HTR-8/SVneo (cell line): ENCODE results near the gene PHKA2.
"Not testable (repeated sequence)": the region's sequence is repeated elsewhere in the genome, so short reads cannot be mapped to it uniquely, and the experiment has no call there.

Experiments used
- DNase-seq: peaks from one replicate; pipeline ENCODE4 v3.0.0; 2011; ENCODE audit warnings: low spot score, mixed read lengths; ENCODE audit not compliant: insufficient read length
- FAIRE-seq: peaks from 2 replicates; lab custom pipeline; 2011; peaks lifted over from hg19 to GRCh38; lab: Jason Lieb, UNC

Gene PHKA2

DNA sequence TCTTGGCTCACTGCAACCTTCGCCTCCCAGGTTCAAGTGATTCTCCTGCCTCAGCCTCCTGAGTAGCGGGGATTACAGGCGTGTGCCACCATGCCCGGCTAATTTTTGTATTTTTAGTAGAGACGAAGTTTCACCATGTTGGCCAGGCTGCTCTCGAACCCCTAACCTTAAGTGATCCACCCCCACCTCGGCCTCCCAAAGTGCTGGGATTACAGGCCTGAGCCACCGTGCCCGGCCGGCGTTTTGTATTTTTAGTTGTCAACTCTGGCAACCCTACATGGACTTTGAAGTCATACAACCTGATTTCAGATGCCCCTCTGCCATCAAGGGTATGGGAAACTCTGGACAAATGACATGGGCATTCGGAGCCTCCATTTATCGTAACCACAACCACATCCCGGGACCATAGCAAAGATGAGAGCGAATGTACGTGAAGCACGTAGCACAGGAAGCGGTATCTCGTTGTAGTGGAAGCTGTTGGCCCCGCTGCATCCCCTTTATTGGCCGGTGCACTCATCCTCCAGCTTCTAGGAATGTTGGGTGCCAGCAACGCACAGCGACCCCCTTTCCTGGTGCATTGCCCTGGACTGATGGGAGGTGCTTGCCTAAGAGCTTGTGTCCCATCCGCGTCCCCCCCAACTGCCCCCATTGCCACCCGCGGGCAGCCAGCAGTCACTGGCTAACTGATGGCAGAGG lies 109.2 kb downstream of the PHKA2 start:
- DNase-seq (no peak), FAIRE-seq (no peak)

DNA sequence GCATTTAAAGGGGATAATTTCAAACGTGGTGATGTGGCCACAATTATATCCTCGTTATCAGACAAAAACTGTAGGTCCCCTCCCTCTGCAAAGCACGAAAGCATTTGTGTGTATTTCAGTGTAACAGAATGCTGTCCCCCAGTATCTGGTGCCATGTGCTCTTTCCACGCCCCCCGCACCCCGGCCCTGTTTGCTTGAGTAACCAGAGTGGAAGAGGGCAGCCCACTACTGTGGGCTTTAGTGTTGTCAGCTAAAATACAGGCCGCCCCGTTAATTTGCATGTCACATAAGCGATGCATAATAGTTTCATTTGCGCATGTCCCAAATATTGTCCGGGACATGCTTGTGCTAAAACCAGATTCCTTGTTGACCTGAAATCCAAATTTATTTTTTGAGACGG lies 110.1 kb downstream of the PHKA2 start:
- no peak for FAIRE-seq

DNA sequence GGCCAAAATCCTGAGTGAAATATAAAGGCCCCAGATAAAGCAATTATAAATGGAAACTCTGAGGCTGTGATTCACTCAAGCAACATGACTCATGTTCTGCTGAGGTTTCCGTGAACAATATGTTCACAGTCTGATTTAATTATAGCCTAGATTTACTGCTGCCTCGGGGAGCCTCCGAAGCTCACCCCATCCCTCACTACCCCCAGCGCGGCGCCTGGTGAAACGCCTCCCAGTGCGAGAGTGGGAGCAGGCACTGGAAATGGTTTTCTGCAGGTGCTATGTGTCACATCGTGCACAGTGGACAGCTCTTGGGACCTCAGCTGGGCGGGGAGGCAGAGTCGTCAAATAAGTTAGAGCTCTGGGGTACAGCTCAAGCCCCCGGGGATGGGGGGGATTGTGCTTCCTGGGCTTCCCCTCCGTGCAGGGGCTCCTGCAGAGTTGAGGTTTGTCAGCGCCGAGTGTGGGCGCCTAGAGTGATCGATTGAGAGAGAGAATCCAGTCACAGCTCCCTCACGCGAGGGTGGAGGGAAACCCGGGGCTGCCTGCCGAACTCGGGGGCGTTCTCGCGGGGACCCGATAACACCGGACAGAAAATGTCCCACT lies 110.6 kb downstream of the PHKA2 start:
- DNase-seq (peak; percentile 15), FAIRE-seq (no peak)

More for the DNA sequence above, 110.1 kb downstream of the PHKA2 start:
- DNase-seq, result no peak

GRCh38 chrX:18872621-18873020 lies 111.3 kb downstream of the PHKA2 start:
- FAIRE-seq (no peak), DNase-seq (no peak)

DNA sequence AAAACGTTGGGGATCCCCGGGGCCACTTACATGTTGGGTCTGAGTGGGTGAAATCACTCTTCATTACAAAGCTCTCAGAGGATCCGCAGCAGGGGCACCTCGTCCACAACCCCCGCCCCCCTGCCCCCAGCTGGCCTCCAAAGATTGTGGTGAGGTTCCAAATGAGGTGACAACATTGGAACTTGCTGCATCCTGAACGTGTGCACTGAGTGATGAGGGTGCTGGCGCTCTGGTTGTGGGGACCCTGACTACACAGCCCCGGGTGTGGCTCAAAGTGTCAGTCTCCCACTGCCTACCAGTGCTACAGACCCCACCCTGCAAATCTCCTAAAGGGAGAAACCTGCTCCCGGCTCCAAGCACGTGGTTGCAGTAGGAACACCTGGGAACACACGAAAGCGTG lies 111.9 kb downstream of the PHKA2 start:
- no peak for FAIRE-seq

GRCh38 chrX:18871161-18871890 lies 112.6 kb downstream of the PHKA2 start:
- DNase-seq, result no peak
- FAIRE-seq, result no peak

More for the DNA sequence above, 111.9 kb downstream of the PHKA2 start:
- DNase-seq, result no peak

- DNase-seq (no peak), FAIRE-seq (no peak)
These were observed 119.5 kb downstream of the PHKA2 start for GRCh38 chrX:18864390-18864920.

DNA sequence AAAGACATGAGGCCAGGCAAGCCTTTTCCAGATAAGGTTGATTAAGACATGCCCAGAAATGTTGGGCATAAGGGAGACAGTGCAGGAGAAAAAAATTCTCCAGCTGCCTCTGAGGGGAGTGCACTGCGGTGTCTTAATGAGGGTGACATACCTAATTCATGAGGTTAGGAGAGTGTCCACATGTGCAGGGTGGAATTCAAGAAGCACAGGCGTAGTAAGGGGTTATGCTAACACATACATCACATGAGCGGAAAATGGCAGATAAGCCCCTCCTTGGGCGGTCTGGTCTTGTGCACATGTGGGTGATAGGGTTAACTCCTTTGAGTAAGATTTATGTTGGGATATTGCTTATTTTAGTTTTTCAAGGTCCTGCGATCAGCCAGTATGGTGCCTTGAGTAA lies 122.4 kb downstream of the PHKA2 start:
- DNase-seq (no peak), FAIRE-seq (no peak)

DNA sequence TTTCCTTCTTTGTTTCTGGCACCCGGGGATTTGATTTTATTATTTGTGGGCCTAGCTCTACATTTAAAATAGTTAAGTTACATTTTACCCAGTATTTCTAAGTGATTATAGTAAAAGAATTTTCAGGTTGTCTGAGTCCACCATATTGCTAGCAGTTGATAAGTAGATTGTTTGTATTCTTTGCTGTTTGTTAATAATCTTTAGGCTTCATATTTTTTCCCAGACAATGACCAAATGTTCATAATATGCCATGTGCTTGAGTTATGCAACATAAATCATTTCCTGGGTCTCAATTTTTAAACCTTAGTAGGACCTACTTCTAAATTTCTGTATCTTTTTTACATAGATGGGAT lies 127.3 kb downstream of the PHKA2 start:
- no peak for FAIRE-seq

DNA sequence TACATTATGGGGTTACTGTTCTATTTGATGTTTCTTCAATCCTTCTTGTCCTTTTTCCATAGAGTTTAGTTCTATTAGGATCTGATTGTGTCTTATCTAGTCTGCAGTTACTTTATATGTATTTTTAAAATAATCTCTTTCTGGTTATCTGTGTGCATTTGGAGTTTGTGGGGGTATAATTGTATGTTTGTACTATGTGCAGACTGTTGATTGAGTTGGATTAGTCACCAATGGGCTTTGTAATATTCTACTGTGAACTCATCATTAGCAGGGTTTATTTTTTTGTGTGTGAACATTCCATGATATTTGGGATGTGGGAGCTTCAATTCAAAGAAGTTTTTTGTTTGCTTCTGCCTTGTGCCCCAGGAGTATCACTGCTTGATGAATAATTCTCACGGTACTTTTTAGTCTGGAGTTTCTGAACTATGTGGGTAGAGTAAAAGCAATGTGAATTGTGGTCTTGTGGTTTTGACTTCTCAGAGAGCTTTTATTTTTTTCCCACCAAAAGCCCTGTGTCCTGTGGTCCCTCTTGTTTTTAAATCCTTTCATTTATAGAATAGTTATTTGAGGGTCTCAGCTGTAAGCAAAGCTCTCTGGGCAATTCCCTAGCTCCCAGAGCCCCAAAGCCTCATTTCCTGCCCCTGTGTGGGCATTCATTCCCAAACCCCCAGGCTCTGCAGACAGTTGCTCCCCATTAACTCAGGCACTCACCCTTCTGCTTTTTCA lies 127.8 kb downstream of the PHKA2 start:
- FAIRE-seq (no peak), DNase-seq (no peak)

More for the DNA sequence above, 127.3 kb downstream of the PHKA2 start:
- no peak for DNase-seq

DNA sequence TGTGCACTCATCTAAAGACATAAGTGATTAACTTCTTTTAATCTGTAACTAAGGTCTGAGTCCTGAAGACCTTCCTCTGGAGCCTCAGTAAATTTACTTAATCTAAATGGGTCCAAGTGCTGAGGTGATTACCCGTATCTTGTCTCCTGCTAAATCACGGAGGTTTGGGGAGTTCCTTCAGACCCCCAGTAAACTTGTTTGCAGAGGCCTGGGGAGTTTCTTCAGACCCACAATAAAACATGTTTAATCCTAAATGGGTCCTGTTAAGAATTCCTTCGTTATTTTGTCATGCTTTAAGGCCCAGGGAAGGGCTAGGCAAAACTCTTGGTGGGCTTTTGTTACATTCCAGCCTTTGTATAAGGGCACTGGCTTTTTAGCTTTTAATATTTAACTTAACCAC lies 136.0 kb downstream of the PHKA2 start:
- FAIRE-seq, DNase-seq: not testable (repeated sequence)
